HEK293 (cell line): ENCODE data around the gene DCDC2.

Experiments used
- MEIS1 ChIP-seq: sonication (generic); formaldehyde crosslinking; IDR thresholded peaks from 2 replicates; pipeline ENCODE4 v1.8.1; 2022; ENCODE audit warnings: missing genetic modification reagents, mild to moderate bottlenecking, borderline replicate concordance
- SALL2 ChIP-seq: fragments of 450-650 bp; formaldehyde crosslinking; IDR thresholded peaks from 2 replicates; pipeline ENCODE4 v1.5.0; 2017; ENCODE audit warnings: missing biosample characterization, mild to moderate bottlenecking, missing genetic modification characterization, borderline replicate concordance
- SP7 ChIP-seq: fragments of 450-650 bp; formaldehyde crosslinking; IDR thresholded peaks from 2 replicates; pipeline ENCODE4 v1.5.1; 2016; ENCODE audit warnings: missing biosample characterization, missing genetic modification characterization
- ZBTB17 ChIP-seq: fragments of 450-650 bp; formaldehyde crosslinking; IDR thresholded peaks from 2 replicates; pipeline ENCODE4 v1.5.1; 2016; ENCODE audit warnings: missing biosample characterization, missing genetic modification characterization
- ZBTB20 ChIP-seq: fragments of 450-650 bp; formaldehyde crosslinking; IDR thresholded peaks from 2 replicates; pipeline ENCODE4 v1.5.1; 2016; ENCODE audit warnings: missing biosample characterization, missing genetic modification characterization
- ZBTB48 ChIP-seq: fragments of 450-650 bp; formaldehyde crosslinking; IDR thresholded peaks from 2 replicates; pipeline ENCODE4 v1.5.1; 2016; ENCODE audit warnings: missing biosample characterization, missing genetic modification characterization
- ZFP3 ChIP-seq: fragments of 450-650 bp; formaldehyde crosslinking; IDR thresholded peaks from 2 replicates; pipeline ENCODE4 v1.5.1; 2016; ENCODE audit warnings: low read depth, missing biosample characterization, missing genetic modification characterization
- ZNF16 ChIP-seq: fragments of 450-650 bp; formaldehyde crosslinking; IDR thresholded peaks from 2 replicates; pipeline ENCODE4 v1.5.1; 2016; ENCODE audit warnings: low read depth, missing biosample characterization, missing genetic modification characterization
- ZNF211 ChIP-seq: fragments of 450-650 bp; formaldehyde crosslinking; IDR thresholded peaks from 2 replicates; pipeline ENCODE4 v1.5.1; 2016; ENCODE audit warnings: low read depth, missing biosample characterization, missing genetic modification characterization
- ZNF239 ChIP-seq: fragments of 450-650 bp; formaldehyde crosslinking; IDR thresholded peaks from 2 replicates; pipeline ENCODE4 v1.5.1; 2016; ENCODE audit warnings: missing biosample characterization, missing genetic modification characterization
- ZNF341 ChIP-seq: fragments of 450-650 bp; formaldehyde crosslinking; IDR thresholded peaks from 2 replicates; pipeline ENCODE4; 2016; ENCODE audit warnings: low read depth, missing biosample characterization, missing genetic modification characterization
- ZNF391 ChIP-seq: fragments of 450-650 bp; formaldehyde crosslinking; IDR thresholded peaks from 2 replicates; pipeline ENCODE4 v1.5.1; 2016; ENCODE audit warnings: low read depth, missing biosample characterization, missing genetic modification characterization, borderline replicate concordance
- ZNF423 ChIP-seq: fragments of 450-650 bp; formaldehyde crosslinking; IDR thresholded peaks from 2 replicates; pipeline ENCODE4 v1.5.1; 2016; ENCODE audit warnings: missing biosample characterization, missing genetic modification characterization
- ZNF473 ChIP-seq: fragments of 450-650 bp; formaldehyde crosslinking; IDR thresholded peaks from 2 replicates; pipeline ENCODE4 v1.5.1; 2017; ENCODE audit warnings: missing biosample characterization, missing genetic modification characterization
- ZNF529 ChIP-seq: fragments of 450-650 bp; formaldehyde crosslinking; IDR thresholded peaks from 2 replicates; pipeline ENCODE4 v1.5.1; 2017; ENCODE audit warnings: missing genetic modification characterization, missing biosample characterization; ENCODE audit not compliant: insufficient replicate concordance
- ZNF544 ChIP-seq: fragments of 450-650 bp; formaldehyde crosslinking; IDR thresholded peaks from 2 replicates; pipeline ENCODE4 v1.5.0; 2017; ENCODE audit warnings: missing biosample characterization, missing genetic modification characterization
- ZNF677 ChIP-seq: fragments of 450-650 bp; IDR thresholded peaks from 2 replicates; pipeline ENCODE4 v1.5.0; 2018; ENCODE audit warnings: missing biosample characterization, mild to moderate bottlenecking, missing genetic modification characterization, moderate library complexity
- ZNF701 ChIP-seq: fragments of 450-650 bp; formaldehyde crosslinking; IDR thresholded peaks from 2 replicates; pipeline ENCODE4 v1.5.1; 2016; ENCODE audit warnings: missing biosample characterization, missing genetic modification characterization
- ZNF768 ChIP-seq: fragments of 450-650 bp; formaldehyde crosslinking; IDR thresholded peaks from 2 replicates; pipeline ENCODE4 v1.5.1; 2018; ENCODE audit warnings: missing biosample characterization, mild to moderate bottlenecking, missing genetic modification characterization
- ZSCAN23 ChIP-seq: fragments of 450-650 bp; formaldehyde crosslinking; IDR thresholded peaks from 2 replicates; pipeline ENCODE4 v1.5.1; 2016; ENCODE audit warnings: missing biosample characterization, missing genetic modification characterization
- ZSCAN30 ChIP-seq: fragments of 450-650 bp; IDR thresholded peaks from 2 replicates; pipeline ENCODE4 v1.5.1; 2018; ENCODE audit warnings: missing biosample characterization, mild to moderate bottlenecking, missing genetic modification characterization, moderate library complexity
- TF ChIP-seq, protein P1 (sequence below): fragments of 450-650 bp; formaldehyde crosslinking; IDR thresholded peaks from 2 replicates; pipeline ENCODE4 v1.5.1; 2016; ENCODE audit warnings: missing biosample characterization, missing genetic modification characterization, borderline replicate concordance
- TF ChIP-seq, protein P2 (sequence below): fragments of 450-650 bp; formaldehyde crosslinking; IDR thresholded peaks from 2 replicates; pipeline ENCODE4 v1.5.1; 2016; ENCODE audit warnings: missing biosample characterization, missing genetic modification characterization
- TF ChIP-seq, protein P3 (sequence below): fragments of 450-650 bp; formaldehyde crosslinking; IDR thresholded peaks from 2 replicates; pipeline ENCODE4 v1.5.0; 2017; ENCODE audit warnings: missing biosample characterization, missing genetic modification characterization, borderline replicate concordance
- TF ChIP-seq, protein P4 (sequence below): fragments of 450-650 bp; formaldehyde crosslinking; conservative IDR thresholded peaks from 2 replicates; pipeline ENCODE4 v1.5.1; 2016; ENCODE audit warnings: low read depth, missing biosample characterization, missing genetic modification characterization

DCDC2 gene

DNA sequence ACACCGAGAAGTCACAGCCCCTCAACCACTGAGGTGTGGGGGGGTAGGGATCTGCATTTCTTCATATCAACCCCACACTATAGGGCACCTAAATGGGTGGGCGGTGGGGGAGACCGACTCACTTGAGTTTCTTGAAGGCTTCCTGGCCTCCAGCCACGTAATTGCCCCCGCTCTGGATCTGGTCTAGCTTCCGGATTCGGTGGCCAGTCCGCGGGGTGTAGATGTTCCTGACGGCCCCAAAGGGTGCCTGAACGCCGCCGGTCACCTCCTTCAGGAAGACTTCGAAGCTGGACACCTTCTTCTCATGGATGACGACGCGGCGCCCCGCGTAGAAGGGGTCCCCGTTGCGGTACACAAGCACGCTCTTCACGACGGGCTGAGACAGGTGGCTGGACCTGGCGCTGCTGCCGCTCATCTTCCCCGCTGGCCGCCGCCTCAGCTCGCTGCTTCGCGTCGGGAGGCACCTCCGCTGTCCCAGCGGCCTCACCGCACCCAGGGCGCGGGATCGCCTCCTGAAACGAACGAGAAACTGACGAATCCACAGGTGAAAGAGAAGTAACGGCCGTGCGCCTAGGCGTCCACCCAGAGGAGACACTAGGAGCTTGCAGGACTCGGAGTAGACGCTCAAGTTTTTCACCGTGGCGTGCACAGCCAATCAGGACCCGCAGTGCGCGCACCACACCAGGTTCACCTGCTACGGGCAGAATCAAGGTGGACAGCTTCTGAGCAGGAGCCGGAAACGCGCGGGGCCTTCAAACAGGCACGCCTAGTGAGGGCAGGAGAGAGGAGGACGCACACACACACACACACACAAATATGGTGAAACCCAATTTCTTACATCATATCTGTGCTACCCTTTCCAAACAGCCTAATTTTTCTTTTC, at the start of gene DCDC2 (continued):
- TF ChIP-seq MEIS1 (CRISPR knock-in tag) (no peak), ZNF391 (tag by site-specific recombination) (no peak), ZBTB17 (tag by site-specific recombination) (peak; percentile 74), ZNF677 (tag by site-specific recombination) (no peak), ZNF544 (tag by site-specific recombination) (no peak), ZNF701 (tag by site-specific recombination) (no peak), ZNF239 (tag by site-specific recombination) (no peak), ZNF768 (tag by site-specific recombination) (no peak), ZSCAN30 (tag by site-specific recombination) (0 out of 2 replicates have a peak, but pooled peaks have one; percentile 53), ZNF529 (tag by site-specific recombination) (no peak), SP7 (peak; percentile 74; the same call in 1 of the 2 replicates), ZNF211 (tag by site-specific recombination) (no peak), SALL2 (tag by site-specific recombination) (no peak), ZNF341 (tag by site-specific recombination) (peak; percentile 81), ZBTB20 (tag by site-specific recombination) (peak; percentile 69), ZNF423 (tag by site-specific recombination) (0 out of 2 replicates have a peak, but pooled peaks have one; percentile 14), ZNF473 (tag by site-specific recombination) (no peak), ZSCAN23 (no peak), ZFP3 (tag by site-specific recombination) (no peak), ZNF16 (tag by site-specific recombination) (no peak), ZBTB48 (no peak)
- TF ChIP-seq, protein P1, sequence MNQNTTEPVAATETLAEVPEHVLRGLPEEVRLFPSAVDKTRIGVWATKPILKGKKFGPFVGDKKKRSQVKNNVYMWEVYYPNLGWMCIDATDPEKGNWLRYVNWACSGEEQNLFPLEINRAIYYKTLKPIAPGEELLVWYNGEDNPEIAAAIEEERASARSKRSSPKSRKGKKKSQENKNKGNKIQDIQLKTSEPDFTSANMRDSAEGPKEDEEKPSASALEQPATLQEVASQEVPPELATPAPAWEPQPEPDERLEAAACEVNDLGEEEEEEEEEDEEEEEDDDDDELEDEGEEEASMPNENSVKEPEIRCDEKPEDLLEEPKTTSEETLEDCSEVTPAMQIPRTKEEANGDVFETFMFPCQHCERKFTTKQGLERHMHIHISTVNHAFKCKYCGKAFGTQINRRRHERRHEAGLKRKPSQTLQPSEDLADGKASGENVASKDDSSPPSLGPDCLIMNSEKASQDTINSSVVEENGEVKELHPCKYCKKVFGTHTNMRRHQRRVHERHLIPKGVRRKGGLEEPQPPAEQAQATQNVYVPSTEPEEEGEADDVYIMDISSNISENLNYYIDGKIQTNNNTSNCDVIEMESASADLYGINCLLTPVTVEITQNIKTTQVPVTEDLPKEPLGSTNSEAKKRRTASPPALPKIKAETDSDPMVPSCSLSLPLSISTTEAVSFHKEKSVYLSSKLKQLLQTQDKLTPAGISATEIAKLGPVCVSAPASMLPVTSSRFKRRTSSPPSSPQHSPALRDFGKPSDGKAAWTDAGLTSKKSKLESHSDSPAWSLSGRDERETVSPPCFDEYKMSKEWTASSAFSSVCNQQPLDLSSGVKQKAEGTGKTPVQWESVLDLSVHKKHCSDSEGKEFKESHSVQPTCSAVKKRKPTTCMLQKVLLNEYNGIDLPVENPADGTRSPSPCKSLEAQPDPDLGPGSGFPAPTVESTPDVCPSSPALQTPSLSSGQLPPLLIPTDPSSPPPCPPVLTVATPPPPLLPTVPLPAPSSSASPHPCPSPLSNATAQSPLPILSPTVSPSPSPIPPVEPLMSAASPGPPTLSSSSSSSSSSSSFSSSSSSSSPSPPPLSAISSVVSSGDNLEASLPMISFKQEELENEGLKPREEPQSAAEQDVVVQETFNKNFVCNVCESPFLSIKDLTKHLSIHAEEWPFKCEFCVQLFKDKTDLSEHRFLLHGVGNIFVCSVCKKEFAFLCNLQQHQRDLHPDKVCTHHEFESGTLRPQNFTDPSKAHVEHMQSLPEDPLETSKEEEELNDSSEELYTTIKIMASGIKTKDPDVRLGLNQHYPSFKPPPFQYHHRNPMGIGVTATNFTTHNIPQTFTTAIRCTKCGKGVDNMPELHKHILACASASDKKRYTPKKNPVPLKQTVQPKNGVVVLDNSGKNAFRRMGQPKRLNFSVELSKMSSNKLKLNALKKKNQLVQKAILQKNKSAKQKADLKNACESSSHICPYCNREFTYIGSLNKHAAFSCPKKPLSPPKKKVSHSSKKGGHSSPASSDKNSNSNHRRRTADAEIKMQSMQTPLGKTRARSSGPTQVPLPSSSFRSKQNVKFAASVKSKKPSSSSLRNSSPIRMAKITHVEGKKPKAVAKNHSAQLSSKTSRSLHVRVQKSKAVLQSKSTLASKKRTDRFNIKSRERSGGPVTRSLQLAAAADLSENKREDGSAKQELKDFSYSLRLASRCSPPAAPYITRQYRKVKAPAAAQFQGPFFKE: no peak
- TF ChIP-seq, protein P2, sequence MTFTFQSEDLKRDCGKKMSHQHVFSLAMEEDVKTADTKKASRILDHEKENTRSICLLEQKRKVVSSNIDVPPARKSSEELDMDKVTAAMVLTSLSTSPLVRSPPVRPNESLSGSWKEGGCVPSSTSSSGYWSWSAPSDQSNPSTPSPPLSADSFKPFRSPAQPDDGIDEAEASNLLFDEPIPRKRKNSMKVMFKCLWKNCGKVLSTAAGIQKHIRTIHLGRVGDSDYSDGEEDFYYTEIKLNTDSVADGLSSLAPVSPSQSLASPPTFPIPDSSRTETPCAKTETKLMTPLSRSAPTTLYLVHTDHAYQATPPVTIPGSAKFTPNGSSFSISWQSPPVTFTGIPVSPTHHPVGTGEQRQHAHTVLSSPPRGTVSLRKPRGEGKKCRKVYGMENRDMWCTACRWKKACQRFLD: no peak
- TF ChIP-seq, protein P3, sequence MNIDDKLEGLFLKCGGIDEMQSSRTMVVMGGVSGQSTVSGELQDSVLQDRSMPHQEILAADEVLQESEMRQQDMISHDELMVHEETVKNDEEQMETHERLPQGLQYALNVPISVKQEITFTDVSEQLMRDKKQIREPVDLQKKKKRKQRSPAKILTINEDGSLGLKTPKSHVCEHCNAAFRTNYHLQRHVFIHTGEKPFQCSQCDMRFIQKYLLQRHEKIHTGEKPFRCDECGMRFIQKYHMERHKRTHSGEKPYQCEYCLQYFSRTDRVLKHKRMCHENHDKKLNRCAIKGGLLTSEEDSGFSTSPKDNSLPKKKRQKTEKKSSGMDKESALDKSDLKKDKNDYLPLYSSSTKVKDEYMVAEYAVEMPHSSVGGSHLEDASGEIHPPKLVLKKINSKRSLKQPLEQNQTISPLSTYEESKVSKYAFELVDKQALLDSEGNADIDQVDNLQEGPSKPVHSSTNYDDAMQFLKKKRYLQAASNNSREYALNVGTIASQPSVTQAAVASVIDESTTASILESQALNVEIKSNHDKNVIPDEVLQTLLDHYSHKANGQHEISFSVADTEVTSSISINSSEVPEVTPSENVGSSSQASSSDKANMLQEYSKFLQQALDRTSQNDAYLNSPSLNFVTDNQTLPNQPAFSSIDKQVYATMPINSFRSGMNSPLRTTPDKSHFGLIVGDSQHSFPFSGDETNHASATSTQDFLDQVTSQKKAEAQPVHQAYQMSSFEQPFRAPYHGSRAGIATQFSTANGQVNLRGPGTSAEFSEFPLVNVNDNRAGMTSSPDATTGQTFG (tag by site-specific recombination): no peak
- TF ChIP-seq, protein P4, sequence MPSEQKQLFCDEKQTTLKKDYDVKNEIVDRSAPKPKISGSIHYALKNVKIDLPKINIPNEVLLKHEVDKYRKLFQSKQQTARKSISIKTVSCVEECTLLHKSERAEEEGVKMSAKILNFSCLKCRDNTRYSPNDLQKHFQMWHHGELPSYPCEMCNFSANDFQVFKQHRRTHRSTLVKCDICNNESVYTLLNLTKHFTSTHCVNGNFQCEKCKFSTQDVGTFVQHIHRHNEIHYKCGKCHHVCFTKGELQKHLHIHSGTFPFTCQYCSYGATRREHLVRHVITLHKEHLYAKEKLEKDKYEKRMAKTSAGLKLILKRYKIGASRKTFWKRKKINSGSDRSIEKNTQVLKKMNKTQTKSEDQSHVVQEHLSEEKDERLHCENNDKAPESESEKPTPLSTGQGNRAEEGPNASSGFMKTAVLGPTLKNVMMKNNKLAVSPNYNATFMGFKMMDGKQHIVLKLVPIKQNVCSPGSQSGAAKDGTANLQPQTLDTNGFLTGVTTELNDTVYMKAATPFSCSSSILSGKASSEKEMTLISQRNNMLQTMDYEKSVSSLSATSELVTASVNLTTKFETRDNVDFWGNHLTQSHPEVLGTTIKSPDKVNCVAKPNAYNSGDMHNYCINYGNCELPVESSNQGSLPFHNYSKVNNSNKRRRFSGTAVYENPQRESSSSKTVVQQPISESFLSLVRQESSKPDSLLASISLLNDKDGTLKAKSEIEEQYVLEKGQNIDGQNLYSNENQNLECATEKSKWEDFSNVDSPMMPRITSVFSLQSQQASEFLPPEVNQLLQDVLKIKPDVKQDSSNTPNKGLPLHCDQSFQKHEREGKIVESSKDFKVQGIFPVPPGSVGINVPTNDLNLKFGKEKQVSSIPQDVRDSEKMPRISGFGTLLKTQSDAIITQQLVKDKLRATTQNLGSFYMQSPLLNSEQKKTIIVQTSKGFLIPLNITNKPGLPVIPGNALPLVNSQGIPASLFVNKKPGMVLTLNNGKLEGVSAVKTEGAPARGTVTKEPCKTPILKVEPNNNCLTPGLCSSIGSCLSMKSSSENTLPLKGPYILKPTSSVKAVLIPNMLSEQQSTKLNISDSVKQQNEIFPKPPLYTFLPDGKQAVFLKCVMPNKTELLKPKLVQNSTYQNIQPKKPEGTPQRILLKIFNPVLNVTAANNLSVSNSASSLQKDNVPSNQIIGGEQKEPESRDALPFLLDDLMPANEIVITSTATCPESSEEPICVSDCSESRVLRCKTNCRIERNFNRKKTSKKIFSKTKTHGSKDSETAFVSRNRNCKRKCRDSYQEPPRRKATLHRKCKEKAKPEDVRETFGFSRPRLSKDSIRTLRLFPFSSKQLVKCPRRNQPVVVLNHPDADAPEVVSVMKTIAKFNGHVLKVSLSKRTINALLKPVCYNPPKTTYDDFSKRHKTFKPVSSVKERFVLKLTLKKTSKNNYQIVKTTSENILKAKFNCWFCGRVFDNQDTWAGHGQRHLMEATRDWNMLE: no peak; the same call in 1 of the 2 replicates
